A549 (cell line): Measurements from ENCODE around the gene EDARADD.

Experiments
- CBX2 ChIP-seq: fragments of 200-600 bp; sonication (generic); IDR thresholded peaks from 2 replicates; pipeline ENCODE4 v1.6.1; 2016; ENCODE audit warnings: low read depth, mild to moderate bottlenecking, borderline replicate concordance
- CBX8 ChIP-seq: fragments of 200-600 bp; sonication (generic); IDR thresholded peaks from 2 replicates; pipeline ENCODE4 v1.6.1; 2016
- POLR2A ChIP-seq: IDR thresholded peaks from 2 replicates; pipeline ENCODE4 v1.6.1; 2012; ENCODE audit warnings: mild to moderate bottlenecking, low read length
- POLR2AphosphoS2 ChIP-seq: conservative IDR thresholded peaks from 2 replicates; pipeline ENCODE4 v1.6.1; 2012; ENCODE audit warnings: low read length, improper control_type of control experiment, inconsistent platforms
- SMC3 ChIP-seq: fragments of >200 bp; sonication (Bioruptor Twin); formaldehyde crosslinking; IDR thresholded peaks from 3 replicates; pipeline ENCODE4 v1.6.1; 2018; ENCODE audit warnings: inconsistent platforms
- TF ChIP-seq, protein P1 (sequence below): IDR thresholded peaks from 2 replicates; pipeline ENCODE4 v1.6.1; 2012
- TF ChIP-seq, protein P2 (sequence below): fragments of >200 bp; sonication (Bioruptor Twin); formaldehyde crosslinking; IDR thresholded peaks from 3 replicates; pipeline ENCODE4 v1.5.1; 2016

DNA sequence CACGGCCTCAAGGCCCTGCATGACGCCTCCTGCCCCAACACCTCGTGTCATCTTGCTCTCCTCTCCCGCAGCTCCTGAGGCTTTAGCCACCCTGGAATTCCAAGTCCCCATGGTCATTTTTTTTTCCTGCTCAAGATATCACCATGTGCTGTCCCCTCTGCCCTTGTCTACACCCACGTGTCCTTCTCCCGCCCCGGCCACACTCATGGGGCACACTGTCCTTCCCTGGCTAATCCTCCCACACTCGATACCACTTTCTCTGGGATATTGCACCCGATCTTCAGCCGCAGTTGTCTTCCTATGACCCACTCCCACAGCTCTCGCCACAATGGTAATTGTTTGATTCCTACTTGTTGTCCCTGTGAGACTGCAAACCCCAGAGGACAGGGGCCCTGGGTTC is 100.0 kb downstream of the EDARADD start:
- TF ChIP-seq, protein P1, sequence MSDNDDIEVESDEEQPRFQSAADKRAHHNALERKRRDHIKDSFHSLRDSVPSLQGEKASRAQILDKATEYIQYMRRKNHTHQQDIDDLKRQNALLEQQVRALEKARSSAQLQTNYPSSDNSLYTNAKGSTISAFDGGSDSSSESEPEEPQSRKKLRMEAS = no peak
- TF ChIP-seq, protein P2, sequence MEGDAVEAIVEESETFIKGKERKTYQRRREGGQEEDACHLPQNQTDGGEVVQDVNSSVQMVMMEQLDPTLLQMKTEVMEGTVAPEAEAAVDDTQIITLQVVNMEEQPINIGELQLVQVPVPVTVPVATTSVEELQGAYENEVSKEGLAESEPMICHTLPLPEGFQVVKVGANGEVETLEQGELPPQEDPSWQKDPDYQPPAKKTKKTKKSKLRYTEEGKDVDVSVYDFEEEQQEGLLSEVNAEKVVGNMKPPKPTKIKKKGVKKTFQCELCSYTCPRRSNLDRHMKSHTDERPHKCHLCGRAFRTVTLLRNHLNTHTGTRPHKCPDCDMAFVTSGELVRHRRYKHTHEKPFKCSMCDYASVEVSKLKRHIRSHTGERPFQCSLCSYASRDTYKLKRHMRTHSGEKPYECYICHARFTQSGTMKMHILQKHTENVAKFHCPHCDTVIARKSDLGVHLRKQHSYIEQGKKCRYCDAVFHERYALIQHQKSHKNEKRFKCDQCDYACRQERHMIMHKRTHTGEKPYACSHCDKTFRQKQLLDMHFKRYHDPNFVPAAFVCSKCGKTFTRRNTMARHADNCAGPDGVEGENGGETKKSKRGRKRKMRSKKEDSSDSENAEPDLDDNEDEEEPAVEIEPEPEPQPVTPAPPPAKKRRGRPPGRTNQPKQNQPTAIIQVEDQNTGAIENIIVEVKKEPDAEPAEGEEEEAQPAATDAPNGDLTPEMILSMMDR = no peak
- TF ChIP-seq POLR2A (no peak), POLR2AphosphoS2 (no peak), CBX8 (no peak), CBX2 (no peak), SMC3 (no peak)
